HG02623 (cell line): Measurements from ENCODE around the gene CELF5.
"Not testable (repeated sequence)": the region's sequence is repeated elsewhere in the genome, so short reads cannot be mapped to it uniquely, and the experiment has no call there.

Experiments
- ATAC-seq: cut with Tn5 transposase; IDR thresholded peaks from one replicate; pipeline ENCODE4 v1.9.1; 2021; ENCODE audit warnings: moderate library complexity; ENCODE audit not compliant: unreplicated experiment

CELF5 gene

DNA sequence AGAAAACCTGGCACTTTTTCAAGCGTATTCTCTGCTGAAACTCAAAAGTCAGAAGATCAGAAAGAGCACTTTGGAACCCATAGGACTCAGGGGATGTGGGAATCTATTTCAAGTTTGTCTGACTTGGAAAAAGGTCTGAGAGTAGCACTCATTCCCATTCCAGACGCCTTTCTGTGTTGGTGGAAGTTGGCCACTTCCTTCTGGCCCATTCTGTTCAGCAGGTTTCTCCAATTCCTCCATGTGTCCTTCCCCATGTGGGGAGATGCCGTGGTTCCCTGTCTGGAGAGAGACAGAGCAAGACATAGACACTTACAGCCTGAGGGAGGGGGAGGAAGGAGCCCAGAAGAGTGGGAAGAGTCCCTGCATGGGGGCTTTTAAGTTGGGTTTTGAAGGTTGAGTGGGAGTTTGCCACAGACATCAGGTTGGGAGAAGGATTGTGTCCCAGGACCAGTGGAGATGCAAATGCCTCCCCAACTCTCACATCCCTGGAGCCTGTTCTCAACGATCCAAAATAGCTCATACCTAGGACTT, 48.0 kb downstream of the CELF5 start:
- ATAC-seq = no peak

DNA sequence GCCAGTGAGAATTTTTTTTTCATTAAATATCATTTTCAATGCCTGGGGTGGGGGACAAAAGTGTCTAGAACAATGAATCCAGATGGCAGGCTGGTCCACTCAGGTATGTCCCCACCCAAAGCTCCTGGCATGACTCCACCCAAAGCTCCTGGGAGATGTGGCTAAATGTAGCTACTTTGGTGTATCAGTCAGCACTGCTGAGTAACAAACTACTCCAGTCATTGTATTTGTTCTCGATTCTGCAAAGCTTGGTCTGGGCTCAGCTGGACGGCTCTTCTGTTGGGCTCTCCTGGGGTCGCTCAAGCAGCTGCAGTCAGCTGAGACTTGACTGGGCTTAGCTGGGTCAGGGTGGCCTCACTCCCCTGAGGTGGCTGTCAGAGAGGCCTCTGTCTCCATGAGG, 48.5 kb downstream of the CELF5 start:
- ATAC-seq = no peak

- ATAC-seq = no peak
These were observed 49.9 kb downstream of the CELF5 start for GRCh38 chr19:3274245-3274941.

- no peak for ATAC-seq
These were observed 50.6 kb downstream of the CELF5 start for GRCh38 chr19:3274942-3275582.

DNA sequence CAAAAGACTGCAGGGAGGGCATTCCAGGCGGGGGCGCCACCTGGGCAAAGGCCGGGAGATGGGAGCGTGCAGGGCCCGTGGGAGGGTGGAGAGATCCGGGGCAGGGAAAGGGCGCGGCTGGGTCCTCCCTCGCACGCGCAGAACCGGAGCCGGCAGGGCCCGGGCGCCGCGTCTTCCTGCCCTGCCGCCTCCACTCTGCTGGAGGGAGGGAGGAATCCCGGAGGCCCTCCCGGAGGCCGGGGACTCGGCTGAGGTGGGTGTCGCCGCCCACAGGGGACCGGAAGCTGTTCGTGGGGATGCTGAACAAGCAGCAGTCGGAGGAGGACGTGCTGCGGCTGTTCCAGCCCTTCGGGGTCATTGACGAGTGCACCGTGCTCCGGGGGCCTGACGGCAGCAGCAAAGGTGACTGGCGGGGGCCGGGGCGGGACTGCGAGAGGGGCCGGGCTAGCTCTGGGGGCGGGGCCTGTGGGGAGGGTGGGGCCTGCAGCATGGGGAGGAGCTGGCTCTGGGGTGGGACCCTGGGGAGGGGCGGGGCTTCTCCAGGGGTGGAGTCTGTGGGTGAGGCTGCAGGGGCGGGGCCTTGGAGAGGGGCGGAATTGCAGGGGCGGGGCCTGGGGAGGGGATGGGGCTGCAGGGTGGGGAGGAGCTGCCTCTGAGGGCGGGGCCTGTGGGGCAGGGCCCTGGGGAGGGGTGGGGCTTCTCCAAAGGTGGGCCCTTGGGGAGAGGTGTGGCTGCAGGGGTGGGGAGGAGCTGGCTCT, 51.3 kb downstream of the CELF5 start:
- no peak for ATAC-seq

DNA sequence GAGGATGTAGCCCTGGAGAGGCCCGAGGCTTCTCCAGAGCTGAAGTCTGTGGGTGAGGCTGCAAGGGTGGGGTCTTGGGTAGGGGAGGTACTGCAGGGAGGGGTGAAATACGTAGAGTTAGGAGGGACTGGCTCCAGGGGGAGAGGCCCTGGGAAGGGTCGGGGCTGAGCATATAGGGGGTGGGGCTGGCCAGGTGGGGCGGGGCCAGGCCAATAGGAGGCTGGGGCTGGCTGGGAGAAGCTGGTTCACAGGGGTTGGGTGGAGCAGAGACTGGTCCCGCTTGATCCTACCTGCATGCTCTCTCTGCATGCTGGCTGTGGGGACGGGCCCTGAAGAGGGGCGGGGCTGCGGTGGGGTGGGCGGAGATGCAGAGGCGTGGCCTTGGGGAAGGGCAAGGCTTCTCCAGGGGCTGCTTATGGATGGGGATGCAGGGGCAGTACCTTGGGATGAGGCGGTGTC, 51.9 kb downstream of the CELF5 start:
- no peak for ATAC-seq

DNA sequence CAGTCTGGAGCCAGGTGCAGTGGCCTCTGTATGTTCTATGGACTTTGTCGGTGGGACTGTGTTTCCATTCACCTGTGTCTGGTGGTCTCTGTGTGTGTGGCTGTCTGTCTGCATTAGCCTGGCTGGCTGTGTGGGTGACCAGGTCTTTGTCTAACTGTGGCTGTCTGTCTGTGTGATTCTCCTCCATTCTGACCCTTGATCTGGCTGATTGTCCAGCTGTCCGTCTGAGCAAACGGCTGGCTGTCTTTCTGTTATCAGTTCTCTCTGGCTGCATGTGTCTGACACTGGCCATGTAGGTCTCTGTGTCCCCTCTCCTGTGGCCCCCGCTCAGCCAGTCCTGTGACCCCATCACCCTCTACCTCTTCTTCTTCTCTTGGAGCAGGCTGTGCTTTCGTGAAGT, 53.2 kb downstream of the CELF5 start:
- no peak for ATAC-seq

GRCh38 chr19:3278294-3278693, 53.8 kb downstream of the CELF5 start:
- ATAC-seq = no peak

- no peak for ATAC-seq
These were observed 54.3 kb downstream of the CELF5 start for GRCh38 chr19:3278749-3279148.

DNA sequence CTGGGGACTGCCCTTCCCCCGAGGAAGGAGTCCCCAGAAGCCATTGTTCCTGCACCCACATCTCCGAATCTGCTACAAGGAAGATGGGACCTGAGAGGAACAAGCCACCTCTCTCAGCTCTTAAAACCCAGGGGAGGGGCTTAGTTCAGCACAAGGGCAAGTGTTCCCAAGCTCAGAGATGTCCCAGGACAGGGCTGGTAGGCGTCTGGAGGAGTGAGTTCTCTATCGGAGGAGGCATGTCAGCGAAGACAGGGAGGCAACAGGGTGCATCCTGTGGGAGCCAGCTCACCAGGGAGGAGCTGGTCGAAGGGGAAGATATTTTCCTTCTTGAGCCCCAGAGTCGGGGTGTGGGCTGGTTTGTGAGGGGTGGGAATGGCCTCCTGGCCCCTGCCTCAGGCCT, 54.8 kb downstream of the CELF5 start:
- ATAC-seq = no peak

DNA sequence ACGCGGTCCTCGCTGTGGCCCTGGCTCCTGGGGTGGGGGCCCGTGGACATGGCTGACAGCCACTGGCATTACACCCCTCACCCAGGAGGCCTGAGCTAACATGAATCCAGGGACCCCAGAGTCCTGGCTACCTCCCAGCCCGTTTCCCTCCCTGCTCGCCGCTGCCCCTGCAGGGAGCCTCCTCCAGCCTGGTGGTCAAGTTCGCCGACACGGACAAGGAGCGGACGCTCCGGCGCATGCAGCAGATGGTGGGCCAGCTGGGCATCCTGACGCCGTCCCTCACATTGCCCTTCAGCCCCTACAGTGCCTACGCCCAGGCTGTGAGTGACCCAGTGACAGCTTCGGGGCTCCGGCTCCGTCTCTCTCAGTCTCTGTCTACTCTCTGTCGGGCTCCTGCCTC, 56.6 kb downstream of the CELF5 start:
- no peak for ATAC-seq

DNA sequence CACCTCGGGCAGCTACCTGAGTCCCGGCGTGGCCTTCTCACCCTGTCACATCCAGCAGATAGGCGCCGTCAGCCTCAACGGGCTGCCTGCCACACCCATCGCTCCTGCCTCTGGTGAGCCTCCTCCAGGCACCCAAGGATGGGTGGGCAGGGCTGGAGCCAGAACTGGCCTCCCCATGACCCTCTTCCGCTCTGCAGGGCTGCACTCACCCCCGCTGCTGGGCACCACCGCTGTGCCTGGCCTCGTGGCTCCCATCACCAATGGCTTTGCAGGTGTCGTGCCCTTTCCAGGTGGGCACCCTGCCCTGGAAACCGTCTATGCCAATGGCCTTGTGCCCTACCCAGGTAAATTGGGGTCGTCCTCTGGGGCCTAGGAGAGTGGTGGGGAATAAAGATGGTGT, 57.7 kb downstream of the CELF5 start:
- ATAC-seq = no peak

GRCh38 chr19:3282564-3282963, 58.1 kb downstream of the CELF5 start:
- no peak for ATAC-seq

DNA sequence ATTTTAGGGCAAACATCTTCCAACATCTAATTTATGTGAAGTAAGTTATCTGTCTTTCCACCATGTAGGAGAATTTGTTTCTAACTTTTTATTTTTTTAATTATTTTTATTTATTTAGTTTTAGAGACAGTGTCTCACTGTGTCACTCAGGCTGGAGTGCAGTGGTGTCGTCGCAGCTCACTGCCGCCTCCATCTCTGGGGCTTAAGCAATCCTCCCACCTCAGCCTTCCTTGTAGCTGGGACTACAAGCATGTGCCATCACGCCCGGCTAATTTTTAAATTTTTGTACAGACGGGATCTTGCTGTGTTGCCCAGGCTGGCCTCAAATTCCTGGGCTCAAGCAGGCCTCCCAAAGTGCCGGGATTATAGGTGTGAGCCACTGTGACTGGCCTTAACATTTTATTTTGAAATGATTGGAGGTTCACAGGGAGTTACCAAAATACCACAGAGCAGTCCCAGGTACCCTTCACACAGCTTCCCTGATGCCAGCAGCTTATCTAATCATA, 58.8 kb downstream of the CELF5 start:
- no peak for ATAC-seq

DNA sequence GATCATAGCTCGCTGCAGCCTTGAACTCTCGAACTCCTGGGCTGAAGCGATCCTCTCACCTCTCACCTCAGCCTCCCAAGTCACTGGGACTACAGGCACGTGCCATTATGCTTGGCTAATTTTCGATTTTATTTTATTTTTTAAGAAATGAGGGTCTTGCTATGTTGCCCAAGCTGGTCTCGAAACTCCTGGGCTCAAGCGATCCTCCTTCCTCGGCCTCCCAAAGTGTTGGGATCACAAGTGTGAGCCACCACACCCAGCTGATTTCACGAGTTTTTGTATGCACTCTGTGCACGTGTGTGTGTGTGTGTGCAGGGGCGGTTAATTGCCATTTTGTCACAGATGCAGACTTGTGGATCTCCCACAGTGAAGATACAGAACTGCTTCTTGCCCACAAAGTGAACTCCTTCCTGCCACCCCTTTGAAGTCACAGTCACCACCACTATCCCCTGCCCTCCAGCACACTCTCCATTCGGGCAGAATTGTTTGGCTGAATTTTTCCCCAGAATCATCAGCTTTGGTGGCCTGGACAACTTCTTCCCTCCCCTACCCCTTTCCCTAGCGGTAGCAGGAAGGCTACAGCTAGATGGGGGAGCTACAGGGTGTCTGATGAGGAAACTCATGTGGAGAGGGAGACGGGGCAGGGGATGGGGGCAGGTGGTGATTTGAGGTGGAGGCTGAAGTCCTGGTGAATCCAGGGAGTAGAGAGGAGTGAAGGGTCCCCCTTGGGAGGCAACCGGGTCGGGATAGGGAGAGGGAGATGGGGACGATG, 59.6 kb downstream of the CELF5 start:
- no peak for ATAC-seq

- no peak for ATAC-seq
These were observed 60.5 kb downstream of the CELF5 start for GRCh38 chr19:3284759-3285646.

GRCh38 chr19:3285647-3286176, 61.3 kb downstream of the CELF5 start:
- ATAC-seq = no peak

DNA sequence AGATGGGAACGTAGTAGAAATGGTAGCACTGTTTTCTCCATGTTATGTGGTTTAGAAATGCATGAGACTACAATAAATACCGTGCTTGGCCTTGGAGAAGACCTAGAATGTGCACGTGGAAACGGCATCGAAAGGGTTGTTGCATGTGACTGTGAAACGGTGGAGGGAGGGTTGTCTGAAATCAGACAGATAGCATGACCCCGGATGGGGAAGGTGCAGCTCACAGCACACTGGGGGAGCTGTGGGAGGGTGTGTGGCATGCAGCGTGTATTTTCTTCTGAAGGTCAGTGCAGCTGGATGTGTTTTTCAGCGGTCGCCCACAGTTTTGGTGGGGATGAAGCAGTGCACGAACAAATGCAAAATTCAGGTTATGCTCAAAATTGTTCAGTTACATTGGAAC, 63.4 kb downstream of the CELF5 start:
- no peak for ATAC-seq

GRCh38 chr19:3288437-3288836, 64.0 kb downstream of the CELF5 start:
- ATAC-seq = not testable (repeated sequence)
